DND-41 (cell line): ENCODE results near the gene ARHGAP9.

Experiments
- ATAC-seq: fragments of 200-7000 bp; cut with Tn5 transposase; 3 replicates; pipeline ENCODE4 v1.9.1; 2021; ENCODE audit warnings: low read depth; ENCODE audit not compliant: insufficient read depth
- DNase-seq: peaks from one replicate; pipeline ENCODE4 v3.0.0-alpha.2; 2020
- H2AFZ ChIP-seq: 2 replicates; pipeline ENCODE4 v1.6.0; 2012; ENCODE audit warnings: low read depth, low read length
- H3K27ac ChIP-seq: 2 replicates; pipeline ENCODE4 v1.5.1; 2012; ENCODE audit warnings: low read length, inconsistent platforms
- H3K27me3 ChIP-seq: fragments of 200-600 bp; sonication (generic); 2 replicates; pipeline ENCODE4 v1.6.0; 2012; ENCODE audit warnings: low read length, mild to moderate bottlenecking, inconsistent platforms; ENCODE audit not compliant: insufficient read depth, poor library complexity
- H3K36me3 ChIP-seq: 2 replicates; pipeline ENCODE4 v1.5.1; 2012; ENCODE audit warnings: low read length, inconsistent platforms; ENCODE audit not compliant: insufficient read depth
- H3K4me1 ChIP-seq: 2 replicates; pipeline ENCODE4 v1.5.1; 2012; ENCODE audit warnings: mild to moderate bottlenecking, low read length; ENCODE audit not compliant: insufficient read depth
- H3K4me2 ChIP-seq: 2 replicates; pipeline ENCODE4 v1.6.0; 2012; ENCODE audit warnings: mild to moderate bottlenecking, moderate library complexity, low read length, inconsistent platforms; ENCODE audit not compliant: insufficient read depth
- H3K4me3 ChIP-seq, 2 experiments: fragments of 200-600 bp in 1 of 2; shearing (Covaris generic) in 1 of 2; 2 replicates each; pipeline ENCODE4 v1.5.1; 2012 to 2016; ENCODE audit warnings: inconsistent platforms in 2 of 2, low read length in 2 of 2, mild to moderate bottlenecking in 2 of 2, low read depth in 1 of 2, moderate library complexity in 1 of 2
- H3K79me2 ChIP-seq: 2 replicates; pipeline ENCODE4 v1.6.0; 2012; ENCODE audit warnings: low read length, inconsistent platforms; ENCODE audit not compliant: insufficient read depth
- H3K9ac ChIP-seq: 2 replicates; pipeline ENCODE4 v1.6.0; 2012; ENCODE audit warnings: low read depth, mild to moderate bottlenecking, inconsistent platforms, low read length, moderate library complexity
- H3K9me3 ChIP-seq: 2 replicates; pipeline ENCODE4 v1.5.1; 2012; ENCODE audit warnings: low read length, moderate library complexity, mild to moderate bottlenecking, inconsistent platforms; ENCODE audit not compliant: insufficient read depth, severe bottlenecking
- H4K20me1 ChIP-seq: 2 replicates; pipeline ENCODE4 v1.6.0; 2012; ENCODE audit warnings: low read length; ENCODE audit not compliant: insufficient read depth
- CTCF ChIP-seq: IDR thresholded peaks from 2 replicates; pipeline ENCODE4 v1.5.1; 2012; ENCODE audit warnings: borderline replicate concordance, low read length, moderate library complexity, mild to moderate bottlenecking; ENCODE audit not compliant: poor library complexity, severe bottlenecking; ENCODE audit errors: extremely low read depth
- EZH2 ChIP-seq: IDR thresholded peaks from 3 replicates; pipeline ENCODE4 v1.6.1; 2012; ENCODE audit warnings: borderline replicate concordance, low read depth, mild to moderate bottlenecking, moderate library complexity, low read length, inconsistent platforms; ENCODE audit not compliant: severe bottlenecking

ARHGAP9 gene

DNA sequence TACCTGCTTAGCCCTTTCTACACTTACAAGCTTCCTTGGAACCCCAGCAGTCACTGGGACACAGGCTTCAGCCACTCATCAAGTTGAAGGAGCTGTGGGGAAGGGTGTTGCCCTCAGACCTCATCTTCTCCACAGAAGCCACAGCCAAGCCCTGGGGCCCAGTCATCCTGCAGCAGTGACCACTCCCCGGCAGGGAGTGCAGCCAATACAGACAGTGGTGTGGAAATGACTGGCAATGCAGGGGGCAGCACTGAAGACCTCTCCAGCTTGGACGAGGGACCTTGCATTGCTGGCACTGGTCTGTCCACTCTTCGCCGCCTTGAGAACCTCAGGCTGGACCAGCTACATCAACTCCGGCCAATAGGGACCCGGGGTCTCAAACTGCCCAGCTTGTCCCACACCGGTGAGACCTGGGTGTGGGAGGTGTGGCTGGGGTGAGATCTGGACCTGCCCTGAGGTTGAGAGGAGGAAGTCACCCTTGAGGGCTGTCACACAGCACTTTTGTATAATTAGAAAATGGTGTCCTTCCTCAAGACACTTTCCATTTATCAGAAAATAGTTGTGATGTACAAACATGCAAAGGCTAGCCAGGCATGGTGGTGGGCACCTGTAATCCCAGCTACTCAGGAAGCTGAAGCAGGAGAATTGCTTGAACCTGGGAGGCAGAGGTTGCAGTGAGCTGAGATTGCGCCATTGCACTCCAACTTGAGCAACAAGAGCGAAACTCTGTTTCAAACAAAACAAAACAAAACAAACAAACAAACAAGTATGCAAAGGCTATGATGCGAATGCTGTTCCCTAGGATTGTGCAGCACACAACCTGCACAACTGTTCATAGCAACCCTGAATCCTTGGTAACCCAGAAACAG is 10.1 kb downstream of the ARHGAP9 start:
- TF ChIP-seq EZH2: no peak
- TF ChIP-seq CTCF: no peak
- H3K4me3 ChIP-seq: no peak overlapping the region
- H3K4me1 ChIP-seq: no peaks in the 10 kb centered on the region
- no peaks in the 10 kb centered on the region for H4K20me1 ChIP-seq
- ATAC-seq: no peak
- H2AFZ ChIP-seq: no peak overlapping the region
- no peak overlapping the region for H3K27ac ChIP-seq
- H3K79me2 ChIP-seq: no peaks in the 10 kb centered on the region
- no peak for DNase-seq
- no peak overlapping the region for H3K4me2 ChIP-seq
- H3K9me3 ChIP-seq: no peaks in the 10 kb centered on the region
- no peaks in the 10 kb centered on the region for H3K27me3 ChIP-seq
- peaks cover 13% of the 10 kb centered on the region for H3K36me3 ChIP-seq
- no peak overlapping the region for H3K9ac ChIP-seq

GRCh38 chr12:57467915-57468314 is 11.8 kb downstream of the ARHGAP9 start:
- no peak overlapping the region for H3K27ac ChIP-seq
- H3K79me2 ChIP-seq: no peaks in the 10 kb centered on the region
- no peak overlapping the region for H2AFZ ChIP-seq
- H3K9ac ChIP-seq: no peak overlapping the region
- H3K4me3 ChIP-seq: no peak overlapping the region
- H4K20me1 ChIP-seq: no peaks in the 10 kb centered on the region
- no peak for TF ChIP-seq EZH2
- TF ChIP-seq CTCF: no peak
- H3K4me1 ChIP-seq: peaks cover 2% of the 10 kb centered on the region
- ATAC-seq (no peak), DNase-seq (no peak)
- H3K27me3 ChIP-seq: no peaks in the 10 kb centered on the region
- H3K36me3 ChIP-seq: peaks cover 5% of the 10 kb centered on the region
- H3K9me3 ChIP-seq: no peaks in the 10 kb centered on the region
- H3K4me2 ChIP-seq: no peak overlapping the region

- Histone ChIP-seq H3K4me1 (peaks cover 7% of the 10 kb centered on the region), H2AFZ (no peak overlapping the region), H3K27ac (no peak overlapping the region), H3K4me3 (no peak overlapping the region), H3K9ac (no peak overlapping the region), H3K79me2 (no peaks in the 10 kb centered on the region), H3K9me3 (no peaks in the 10 kb centered on the region), H4K20me1 (no peaks in the 10 kb centered on the region), H3K36me3 (peaks cover 5% of the 10 kb centered on the region), H3K4me2 (no peak overlapping the region), H3K27me3 (no peaks in the 10 kb centered on the region)
- TF ChIP-seq EZH2: no peak
- no peak for TF ChIP-seq CTCF
- DNase-seq (no peak), ATAC-seq (no peak)
These were observed 12.3 kb downstream of the ARHGAP9 start for GRCh38 chr12:57467212-57467874.
